Measurements from ENCODE around the gene PRUNE2. TPM values are rescaled to one million over a fixed set of nuclear protein-coding genes. Genes with fewer than 3 reads are reported as not detected.

The PRUNE2 gene
- total RNA-seq, 2 experiments from 2014 or later = 0.38 to 0.72 TPM

DNA sequence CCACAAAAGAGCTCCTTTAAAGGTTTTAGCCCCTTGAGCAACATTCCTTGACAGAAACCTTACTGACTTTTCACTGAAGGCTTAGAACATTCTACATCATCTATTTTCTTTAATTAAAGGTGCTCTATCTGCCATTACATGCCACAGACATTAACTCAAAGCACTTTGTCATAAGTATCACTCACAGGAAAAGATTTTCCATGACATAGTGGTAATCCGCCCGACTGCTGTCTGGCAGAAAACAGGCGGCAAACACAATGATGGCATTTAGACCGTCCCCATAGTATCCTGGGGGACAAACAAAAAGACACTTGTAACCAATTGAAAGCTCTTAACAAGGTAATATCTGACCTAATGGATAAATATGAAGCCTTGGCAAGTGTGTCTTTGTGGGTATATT is 267.9 kb downstream of the PRUNE2 start:
- intact Hi-C loops (cut with micrococcal nuclease) = no loop called here
- no peak for TF ChIP-seq CTCF (IDR thresholded peaks at IDR 0.05)
- Mint-ChIP-seq H3K27me3 (no peaks in the 10 kb centered on the region), H3K36me3 (ENCODE audit: low read depth) (no peaks in the 10 kb centered on the region), H3K4me3 (no peak overlapping the region), H3K9me3 (no peaks in the 10 kb centered on the region), H3K27ac (no peak overlapping the region), H3K4me1 (ENCODE audit: low read depth) (peaks cover 11% of the 10 kb centered on the region)
- ChIA-PET CTCF (no interaction called here), POLR2A (no interaction called here)
- ATAC-seq (no peak), DNase-seq (no peak)

DNA sequence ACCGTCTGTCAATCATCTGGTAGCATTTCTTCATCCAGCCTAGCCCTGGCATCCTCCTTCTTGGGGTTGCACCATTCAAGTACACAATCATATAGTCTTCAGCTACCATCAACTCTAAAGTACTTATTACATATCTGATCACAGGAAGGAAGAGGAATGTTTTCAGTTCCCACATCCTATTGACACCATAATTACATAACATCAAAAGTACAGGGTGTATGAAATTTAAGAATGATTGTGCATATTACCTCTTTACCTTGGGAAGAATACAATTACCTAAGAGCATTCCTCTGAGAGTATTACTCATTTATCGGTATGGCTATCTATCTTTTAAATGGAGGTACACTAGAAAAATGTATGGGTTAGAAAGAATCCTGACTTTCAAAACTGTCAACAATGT is 268.5 kb downstream of the PRUNE2 start:
- Mint-ChIP-seq H3K27me3 (no peaks in the 10 kb centered on the region), H3K4me1 (ENCODE audit: low read depth) (peaks cover 11% of the 10 kb centered on the region), H3K9me3 (no peaks in the 10 kb centered on the region), H3K4me3 (no peak overlapping the region), H3K36me3 (ENCODE audit: low read depth) (no peaks in the 10 kb centered on the region), H3K27ac (no peak overlapping the region)
- intact Hi-C loops (cut with micrococcal nuclease) = no loop called here
- no peak for TF ChIP-seq CTCF (IDR thresholded peaks at IDR 0.05)
- DNase-seq (no peak), ATAC-seq (no peak)
- ChIA-PET POLR2A (no interaction called here), CTCF (no interaction called here)

DNA sequence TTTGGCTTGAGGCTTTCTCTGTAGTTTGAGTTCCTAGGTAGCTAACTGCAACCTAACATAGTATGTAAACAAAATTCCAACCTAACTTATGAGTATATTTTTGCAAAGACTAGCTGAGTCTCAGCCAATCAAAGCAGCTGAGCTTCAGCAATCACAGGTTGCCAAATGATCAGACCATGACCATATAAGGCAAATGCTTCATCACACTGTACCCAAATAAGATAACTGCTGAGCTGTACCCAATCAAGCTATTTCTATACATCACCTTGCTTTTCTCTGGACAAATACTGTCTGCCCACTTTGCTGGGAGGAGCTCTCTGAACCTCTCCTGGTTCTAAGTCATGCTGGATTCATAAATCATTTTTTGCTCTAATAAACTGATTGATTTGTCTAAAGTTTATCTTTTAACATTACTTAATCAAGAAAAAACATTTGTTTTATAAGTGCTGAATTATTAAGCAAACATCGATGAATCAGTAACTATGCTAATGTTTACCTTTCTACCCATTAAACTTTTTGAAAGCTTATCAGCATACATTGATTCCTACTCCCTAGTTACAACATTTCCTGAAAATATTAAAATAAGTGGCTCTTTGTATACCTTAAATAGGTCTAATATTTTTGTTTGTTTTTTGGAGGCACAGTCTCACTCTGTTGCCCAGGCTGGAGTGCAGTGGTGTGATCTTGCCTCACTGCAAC is 271.4 kb downstream of the PRUNE2 start:
- H3K27me3 Mint-ChIP-seq = peaks cover 2% of the 10 kb centered on the region
- TF ChIP-seq CTCF (IDR thresholded peaks at IDR 0.05) = no peak
- ChIA-PET POLR2A (no interaction called here), CTCF (interaction anchor here (1.4 kb wide), 1 partner anchor 187 kb away, joined by 5 read pairs; no protein-coding TSS in a partner anchor)
- no peaks in the 10 kb centered on the region for H3K9me3 Mint-ChIP-seq
- no peak overlapping the region for H3K4me3 Mint-ChIP-seq
- DNase-seq (no peak), ATAC-seq (no peak)
- intact Hi-C loops (cut with micrococcal nuclease) = no loop called here
- no peaks in the 10 kb centered on the region for H3K36me3 Mint-ChIP-seq (ENCODE audit: low read depth)
- peaks cover 15% of the 10 kb centered on the region for H3K4me1 Mint-ChIP-seq (ENCODE audit: low read depth)
- H3K27ac Mint-ChIP-seq = no peak overlapping the region

- TF ChIP-seq CTCF (IDR thresholded peaks at IDR 0.05) = no peak
- intact Hi-C loops (cut with micrococcal nuclease) = no loop called here
- Mint-ChIP-seq H3K4me1 (ENCODE audit: low read depth) (peaks cover 5% of the 10 kb centered on the region), H3K36me3 (ENCODE audit: low read depth) (no peaks in the 10 kb centered on the region), H3K27me3 (peaks cover 6% of the 10 kb centered on the region), H3K9me3 (no peaks in the 10 kb centered on the region), H3K27ac (no peak overlapping the region), H3K4me3 (no peak overlapping the region)
- POLR2A ChIA-PET = interaction anchor here (1.1 kb wide), 1 partner anchor 16 kb away, joined by 3 read pairs; no protein-coding TSS in a partner anchor
- CTCF ChIA-PET = interaction anchor here (1.0 kb wide), 1 partner anchor 249 kb away, joined by 3 read pairs; no protein-coding TSS in a partner anchor
- ATAC-seq (no peak), DNase-seq (no peak)
These were observed 275.0 kb downstream of the PRUNE2 start for GRCh38 chr9:76630916-76631315.

- Mint-ChIP-seq H3K27ac (no peak overlapping the region), H3K36me3 (ENCODE audit: low read depth) (no peaks in the 10 kb centered on the region), H3K4me1 (ENCODE audit: low read depth) (peaks cover 5% of the 10 kb centered on the region), H3K9me3 (no peaks in the 10 kb centered on the region), H3K27me3 (peaks cover 6% of the 10 kb centered on the region), H3K4me3 (no peak overlapping the region)
- DNase-seq (no peak), ATAC-seq (peak; percentile 30)
- TF ChIP-seq CTCF (IDR thresholded peaks at IDR 0.05) = no peak
- intact Hi-C loops (cut with micrococcal nuclease) = no loop called here
- POLR2A ChIA-PET = no interaction called here
- CTCF ChIA-PET = no interaction called here
These were observed 276.5 kb downstream of the PRUNE2 start for GRCh38 chr9:76629205-76629990.

Measured in activated CD8-positive, alpha-beta T cell treated with anti-CD3 and anti-CD28 coated beads for 36 hours (primary cell).